Nephron progenitor cell (in vitro differentiated cells): ENCODE data around the gene CCDC60.

Source experiments
- DNase-seq: peaks from one replicate; pipeline ENCODE4 v3.0.0; 2021
- H3K27ac Mint-ChIP-seq: 2 replicates; pipeline ENCODE4 v1.8.0; 2021; ENCODE audit warnings: mild to moderate bottlenecking, moderate library complexity, mixed read lengths
- H3K27me3 Mint-ChIP-seq: 2 replicates; pipeline ENCODE4 v1.8.0; 2021; ENCODE audit warnings: mild to moderate bottlenecking, low read depth, mixed read lengths; ENCODE audit not compliant: poor library complexity
- H3K36me3 Mint-ChIP-seq: 2 replicates; pipeline ENCODE4 v1.8.0; 2021; ENCODE audit warnings: low read depth, mixed read lengths
- H3K4me1 Mint-ChIP-seq: 2 replicates; pipeline ENCODE4 v1.8.0; 2021; ENCODE audit warnings: mixed read lengths
- H3K4me3 Mint-ChIP-seq: 2 replicates; pipeline ENCODE4 v1.8.0; 2021; ENCODE audit warnings: mild to moderate bottlenecking, moderate library complexity, mixed read lengths
- H3K9me3 Mint-ChIP-seq: 2 replicates; pipeline ENCODE4 v1.8.0; 2021; ENCODE audit warnings: mild to moderate bottlenecking, moderate library complexity, mixed read lengths
- TF ChIP-seq, protein P1 (sequence below): fragments of 200-600 bp; sonication (generic); IDR thresholded peaks from 2 replicates; pipeline ENCODE4 v1.5.0; 2021; ENCODE audit warnings: antibody characterized with exemption

The CCDC60 gene

DNA sequence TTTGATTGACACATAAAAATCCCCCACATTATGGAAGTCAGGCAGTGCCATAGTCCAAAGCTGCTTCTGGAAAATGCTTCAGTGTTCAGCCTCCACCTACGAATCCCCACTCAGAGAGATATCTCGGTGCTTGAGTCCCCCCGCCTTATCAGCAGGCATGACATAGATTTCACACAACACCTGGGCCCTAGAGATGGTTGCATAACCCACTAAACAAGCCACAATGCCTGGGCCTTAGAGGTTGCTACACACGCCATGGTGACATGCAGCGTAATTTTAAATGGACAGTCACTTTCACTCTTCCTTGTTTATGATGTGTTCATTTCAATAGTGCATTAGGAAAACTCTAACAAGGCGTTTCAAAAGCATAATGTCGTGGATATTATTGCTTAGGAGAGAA is 38.0 kb downstream of the CCDC60 start:
- TF ChIP-seq, protein P1, sequence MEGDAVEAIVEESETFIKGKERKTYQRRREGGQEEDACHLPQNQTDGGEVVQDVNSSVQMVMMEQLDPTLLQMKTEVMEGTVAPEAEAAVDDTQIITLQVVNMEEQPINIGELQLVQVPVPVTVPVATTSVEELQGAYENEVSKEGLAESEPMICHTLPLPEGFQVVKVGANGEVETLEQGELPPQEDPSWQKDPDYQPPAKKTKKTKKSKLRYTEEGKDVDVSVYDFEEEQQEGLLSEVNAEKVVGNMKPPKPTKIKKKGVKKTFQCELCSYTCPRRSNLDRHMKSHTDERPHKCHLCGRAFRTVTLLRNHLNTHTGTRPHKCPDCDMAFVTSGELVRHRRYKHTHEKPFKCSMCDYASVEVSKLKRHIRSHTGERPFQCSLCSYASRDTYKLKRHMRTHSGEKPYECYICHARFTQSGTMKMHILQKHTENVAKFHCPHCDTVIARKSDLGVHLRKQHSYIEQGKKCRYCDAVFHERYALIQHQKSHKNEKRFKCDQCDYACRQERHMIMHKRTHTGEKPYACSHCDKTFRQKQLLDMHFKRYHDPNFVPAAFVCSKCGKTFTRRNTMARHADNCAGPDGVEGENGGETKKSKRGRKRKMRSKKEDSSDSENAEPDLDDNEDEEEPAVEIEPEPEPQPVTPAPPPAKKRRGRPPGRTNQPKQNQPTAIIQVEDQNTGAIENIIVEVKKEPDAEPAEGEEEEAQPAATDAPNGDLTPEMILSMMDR = no peak
- H3K27ac Mint-ChIP-seq = no peak overlapping the region
- DNase-seq = no peak

DNA sequence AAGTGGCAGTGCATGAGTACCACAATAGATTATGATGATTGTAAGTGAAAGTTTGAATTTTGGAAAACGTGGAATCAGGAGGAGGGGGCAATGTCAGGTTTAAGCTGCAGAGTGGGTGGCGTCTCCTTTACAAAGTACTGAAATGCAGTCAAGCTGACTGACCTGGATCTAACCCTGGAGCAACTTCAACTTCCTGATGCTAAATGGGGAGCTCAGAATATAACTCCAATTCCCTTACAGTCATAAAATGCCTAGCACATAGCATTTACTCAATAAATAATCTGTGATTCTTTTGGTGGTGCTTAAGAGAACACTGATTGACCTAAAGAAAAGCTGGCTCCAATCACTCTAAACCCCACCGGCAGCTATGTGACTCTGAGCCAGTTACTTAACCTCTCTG is 38.5 kb downstream of the CCDC60 start:
- TF ChIP-seq, protein P1 = no peak
- no peaks in the 10 kb centered on the region for H3K9me3 Mint-ChIP-seq
- H3K4me3 Mint-ChIP-seq = no peak overlapping the region
- H3K36me3 Mint-ChIP-seq = no peaks in the 10 kb centered on the region
- no peaks in the 10 kb centered on the region for H3K27me3 Mint-ChIP-seq
- peaks cover 38% of the 10 kb centered on the region for H3K4me1 Mint-ChIP-seq
- H3K27ac Mint-ChIP-seq = no peak overlapping the region
- no peak for DNase-seq

More for the DNA sequence above, 38.0 kb downstream of the CCDC60 start:
- H3K36me3 Mint-ChIP-seq = no peaks in the 10 kb centered on the region
- no peak overlapping the region for H3K4me3 Mint-ChIP-seq
- H3K9me3 Mint-ChIP-seq = no peaks in the 10 kb centered on the region
- H3K27me3 Mint-ChIP-seq = no peaks in the 10 kb centered on the region
- H3K4me1 Mint-ChIP-seq = peaks cover 42% of the 10 kb centered on the region

DNA sequence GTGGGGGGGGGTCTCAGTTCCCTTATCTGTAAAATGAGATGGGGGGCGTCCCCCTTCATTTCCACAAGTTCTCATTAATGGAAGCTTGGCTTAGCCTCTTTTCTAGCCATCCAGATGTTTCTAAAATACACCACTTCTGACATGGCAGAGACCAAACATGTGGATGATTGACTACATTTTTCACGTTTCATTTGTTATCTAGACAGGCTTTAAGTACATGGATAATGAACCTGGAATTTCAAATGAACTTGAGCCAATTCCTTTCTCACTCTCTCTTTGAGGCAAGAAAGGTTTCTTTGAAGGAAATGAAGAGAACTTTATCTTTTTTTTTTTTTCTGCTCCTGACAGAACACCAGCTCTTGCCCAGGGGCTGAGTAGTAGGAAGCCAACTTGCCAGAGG is 39.1 kb downstream of the CCDC60 start:
- Mint-ChIP-seq H3K27me3 (no peaks in the 10 kb centered on the region), H3K27ac (no peak overlapping the region), H3K36me3 (no peaks in the 10 kb centered on the region), H3K4me1 (peaks cover 34% of the 10 kb centered on the region), H3K9me3 (no peaks in the 10 kb centered on the region), H3K4me3 (no peak overlapping the region)
- TF ChIP-seq, protein P1 = no peak
- no peak for DNase-seq

DNA sequence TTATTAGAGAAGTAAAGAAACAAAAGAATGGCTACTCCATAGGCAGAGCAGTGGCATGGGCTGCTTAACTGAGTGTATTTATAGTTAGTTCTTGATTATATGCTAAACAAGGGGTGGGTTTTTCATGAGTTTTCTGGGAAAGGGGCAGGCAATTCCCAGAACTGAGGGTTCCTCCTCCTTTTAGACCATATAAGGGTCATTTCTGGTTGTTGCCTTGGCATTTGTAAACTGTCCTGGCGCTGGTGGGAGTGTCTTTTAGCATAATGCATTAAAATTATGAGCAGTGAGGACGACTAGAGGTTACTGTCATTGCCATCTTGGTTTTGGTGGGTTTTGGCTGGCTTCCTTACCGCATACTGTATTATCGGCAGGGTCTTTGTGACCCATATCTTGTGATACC is 40.1 kb downstream of the CCDC60 start:
- Mint-ChIP-seq H3K27ac (no peak overlapping the region), H3K4me3 (no peak overlapping the region), H3K27me3 (no peaks in the 10 kb centered on the region), H3K36me3 (no peaks in the 10 kb centered on the region), H3K4me1 (peaks cover 24% of the 10 kb centered on the region), H3K9me3 (no peaks in the 10 kb centered on the region)
- no peak for DNase-seq
- TF ChIP-seq, protein P1 = no peak

DNA sequence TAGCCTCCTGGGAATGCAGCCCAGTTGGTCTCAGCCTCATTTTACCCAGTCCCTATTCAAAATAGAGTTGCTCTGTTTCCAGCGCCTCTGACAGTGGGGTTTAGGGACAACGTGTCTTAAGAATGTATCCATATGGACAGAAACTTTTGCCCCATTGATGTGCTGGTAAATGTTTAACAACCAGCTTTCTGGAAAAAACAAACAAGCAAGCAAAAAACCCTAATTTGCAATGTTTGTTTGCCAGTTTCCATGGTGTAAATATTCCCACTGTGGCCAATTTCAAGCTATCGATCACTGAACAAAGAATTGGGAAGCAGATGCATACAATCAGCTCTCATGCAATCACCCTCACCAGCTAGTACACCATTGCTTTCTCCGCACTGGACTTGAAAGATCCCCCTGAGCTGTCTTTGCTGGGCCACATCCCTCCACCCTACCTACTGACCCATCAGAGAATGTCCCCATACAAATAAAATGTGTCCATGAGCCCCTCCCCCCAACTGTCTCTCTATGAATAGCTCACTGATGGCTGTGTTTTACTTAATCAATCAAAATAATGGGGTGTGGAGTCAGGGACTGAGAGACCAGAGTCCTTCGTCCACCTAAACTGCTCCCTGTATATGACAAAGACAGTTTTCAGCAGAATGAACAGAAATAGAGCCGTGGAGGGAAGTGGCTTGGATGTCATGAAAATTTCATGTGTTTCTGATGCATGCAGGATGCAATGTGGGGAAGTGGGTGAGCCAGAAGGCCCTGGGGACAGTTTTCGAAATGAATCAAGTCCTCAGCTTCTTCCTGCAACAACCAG is 40.8 kb downstream of the CCDC60 start:
- Mint-ChIP-seq H3K4me3 (no peak overlapping the region), H3K36me3 (no peaks in the 10 kb centered on the region), H3K27me3 (no peaks in the 10 kb centered on the region), H3K27ac (no peak overlapping the region), H3K4me1 (peaks cover 18% of the 10 kb centered on the region), H3K9me3 (peaks cover 3% of the 10 kb centered on the region)
- no peak for DNase-seq
- TF ChIP-seq, protein P1 = no peak

DNA sequence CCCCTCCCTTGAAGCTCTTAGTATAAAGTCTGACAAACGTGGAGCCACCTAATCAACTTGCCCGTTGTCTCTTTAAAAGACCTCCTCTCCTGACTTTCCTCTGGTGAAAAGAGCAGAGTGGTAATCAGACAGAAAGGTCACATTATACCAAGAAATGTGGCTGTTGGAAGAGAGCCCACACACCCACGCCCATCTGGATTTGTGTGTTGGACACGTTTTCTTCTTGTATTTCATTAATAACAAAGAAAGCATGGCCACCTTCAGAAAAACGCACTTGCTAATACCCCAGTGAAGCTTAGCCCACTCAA is 41.3 kb downstream of the CCDC60 start:
- H3K36me3 Mint-ChIP-seq = no peaks in the 10 kb centered on the region
- TF ChIP-seq, protein P1 = no peak
- no peak overlapping the region for H3K4me3 Mint-ChIP-seq
- DNase-seq = no peak
- H3K9me3 Mint-ChIP-seq = peaks cover 5% of the 10 kb centered on the region
- H3K27me3 Mint-ChIP-seq = no peaks in the 10 kb centered on the region
- H3K27ac Mint-ChIP-seq = no peak overlapping the region
- peaks cover 17% of the 10 kb centered on the region for H3K4me1 Mint-ChIP-seq
